HepG2 (cell line): ENCODE data around the gene FAM20C. TPM values are rescaled to one million over a fixed set of nuclear protein-coding genes. Genes with fewer than 3 reads are reported as not detected.

ENCODE experiments used
- ZNF629 ChIP-seq: sonication (generic); formaldehyde crosslinking; conservative IDR thresholded peaks from 2 replicates; pipeline ENCODE4 v1.5.0; 2020; ENCODE audit warnings: missing genetic modification reagents
- ZNF777 ChIP-seq: sonication (generic); formaldehyde crosslinking; IDR thresholded peaks from 2 replicates; pipeline ENCODE4 v1.4.0; 2020; ENCODE audit warnings: missing genetic modification reagents
- polyA plus RNA-seq, 8 experiments: library from polyadenylated mRNA; depleted of rRNA in 3 of 8; stranded (reverse) in 7 of 8; unstranded in 1 of 8; fragments of >200 nt; fragmentation: Illumina TruSeq in 4 of 8; extraction: Trizol in 4 of 8; gene quantifications; 2 replicates each; pipeline versions ENCODE4 v1.2.1 to v1.2.3, GENCODE V29; 2011 to 2016; ENCODE audit warnings: low read depth in 4 of 8, missing spikeins in 1 of 8, mixed read lengths in 1 of 8; ENCODE audit not compliant: insufficient read depth in 1 of 8
- total RNA-seq, 5 experiments: library from RNA; depleted of rRNA; stranded (reverse); fragments of >200 nt; fragmentation: Illumina TruSeq; extraction: Trizol; gene quantifications; 2 replicates each; pipeline ENCODE4 v1.2.3, GENCODE V29; 2016; ENCODE audit warnings: low read depth in 1 of 5
- TF ChIP-seq, protein P1 (sequence below), 2 experiments: sonication (generic) in 1 of 2; formaldehyde crosslinking in 1 of 2; IDR thresholded peaks; 2 replicates each; pipeline versions ENCODE4 v1.6.1 to v1.9.0; 2014 to 2022; ENCODE audit warnings: antibody characterized with exemption in 1 of 2, borderline replicate concordance in 1 of 2, inconsistent platforms in 1 of 2, low read depth in 1 of 2, missing genetic modification reagents in 1 of 2

The FAM20C gene
- total and polyA plus RNA-seq, 2 of the 13 experiments (the other 11 are each of a cell fraction or from before 2014, with no cell fraction given): 11.9 to 19.9 TPM

DNA sequence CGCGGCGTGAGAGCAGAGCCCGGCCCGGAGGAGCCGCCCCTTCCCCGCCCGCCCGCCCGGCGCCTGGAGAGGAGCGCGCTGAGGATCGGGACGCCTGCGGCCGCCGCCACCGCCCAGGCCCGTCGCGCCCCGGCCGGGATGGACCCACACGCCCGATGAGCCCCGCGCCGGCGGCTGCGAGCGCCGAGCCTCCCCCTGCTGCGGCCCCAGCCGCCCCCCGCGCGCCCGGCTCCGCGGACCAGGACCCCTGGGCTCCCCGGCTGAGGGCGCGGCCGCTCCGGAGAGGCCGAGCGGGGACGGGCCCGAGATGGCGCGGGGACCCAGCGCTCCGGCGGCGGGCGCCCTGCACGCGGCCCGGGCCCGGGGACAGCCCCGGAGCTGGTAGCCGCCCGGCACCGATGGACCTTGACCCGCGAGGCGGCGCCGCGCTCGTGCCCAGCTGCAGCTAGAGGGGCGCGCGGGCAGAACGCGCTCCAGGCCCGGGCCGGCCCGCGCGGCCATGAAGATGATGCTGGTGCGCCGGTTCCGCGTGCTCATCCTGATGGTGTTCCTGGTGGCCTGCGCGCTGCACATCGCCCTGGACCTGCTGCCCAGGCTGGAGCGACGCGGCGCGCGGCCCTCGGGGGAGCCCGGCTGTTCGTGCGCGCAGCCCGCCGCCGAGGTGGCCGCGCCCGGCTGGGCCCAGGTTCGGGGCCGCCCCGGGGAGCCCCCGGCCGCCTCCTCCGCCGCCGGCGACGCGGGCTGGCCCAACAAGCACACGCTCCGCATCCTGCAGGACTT is 520 bp downstream of the FAM20C start (continued):
- TF ChIP-seq, protein P1, sequence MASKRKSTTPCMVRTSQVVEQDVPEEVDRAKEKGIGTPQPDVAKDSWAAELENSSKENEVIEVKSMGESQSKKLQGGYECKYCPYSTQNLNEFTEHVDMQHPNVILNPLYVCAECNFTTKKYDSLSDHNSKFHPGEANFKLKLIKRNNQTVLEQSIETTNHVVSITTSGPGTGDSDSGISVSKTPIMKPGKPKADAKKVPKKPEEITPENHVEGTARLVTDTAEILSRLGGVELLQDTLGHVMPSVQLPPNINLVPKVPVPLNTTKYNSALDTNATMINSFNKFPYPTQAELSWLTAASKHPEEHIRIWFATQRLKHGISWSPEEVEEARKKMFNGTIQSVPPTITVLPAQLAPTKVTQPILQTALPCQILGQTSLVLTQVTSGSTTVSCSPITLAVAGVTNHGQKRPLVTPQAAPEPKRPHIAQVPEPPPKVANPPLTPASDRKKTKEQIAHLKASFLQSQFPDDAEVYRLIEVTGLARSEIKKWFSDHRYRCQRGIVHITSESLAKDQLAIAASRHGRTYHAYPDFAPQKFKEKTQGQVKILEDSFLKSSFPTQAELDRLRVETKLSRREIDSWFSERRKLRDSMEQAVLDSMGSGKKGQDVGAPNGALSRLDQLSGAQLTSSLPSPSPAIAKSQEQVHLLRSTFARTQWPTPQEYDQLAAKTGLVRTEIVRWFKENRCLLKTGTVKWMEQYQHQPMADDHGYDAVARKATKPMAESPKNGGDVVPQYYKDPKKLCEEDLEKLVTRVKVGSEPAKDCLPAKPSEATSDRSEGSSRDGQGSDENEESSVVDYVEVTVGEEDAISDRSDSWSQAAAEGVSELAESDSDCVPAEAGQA (IDR thresholded peaks at IDR 0.05; ENCODE audit: low read depth): no peak
- TF ChIP-seq, protein P1 (CRISPR knock-in tag; IDR thresholded peaks at IDR 0.05; ENCODE audit: borderline replicate concordance): no peak
- peak; percentile 8; the same call in 1 of the 2 replicates for TF ChIP-seq ZNF777 (CRISPR knock-in tag)
- TF ChIP-seq ZNF629 (CRISPR knock-in tag): no peak
